Testis (tissue), 3 donors: ENCODE data around the gene PIK3AP1. TPM values are rescaled to one million over a fixed set of nuclear protein-coding genes. Genes with fewer than 3 reads are reported as not detected.

Source experiments
- DNase-seq: peaks from one replicate; pipeline ENCODE4 v3.0.0-alpha.2; 2019
- H3K27ac ChIP-seq, 2 donors: fragments of 200-600 bp; sonication (generic); one replicate each; pipeline ENCODE4 v1.5.1; 2019
- H3K27me3 ChIP-seq: fragments of 200-600 bp; sonication (generic); one replicate; pipeline ENCODE4 v1.5.1; 2019
- H3K36me3 ChIP-seq: fragments of 200-600 bp; sonication (generic); one replicate; pipeline ENCODE4 v1.5.1; 2017; ENCODE audit warnings: low read depth; ENCODE audit errors: missing control alignments
- H3K4me1 ChIP-seq: fragments of 200-600 bp; sonication (generic); one replicate; pipeline ENCODE4 v1.5.1; 2019
- H3K4me3 ChIP-seq, 2 donors: fragments of 200-600 bp; sonication (generic); one replicate each; pipeline ENCODE4 v1.5.1; 2017 to 2019
- H3K9me3 ChIP-seq: fragments of 200-600 bp; sonication (generic); one replicate; pipeline ENCODE4 v1.5.1; 2017
- POLR2A ChIP-seq: fragments of 450-650 bp; IDR thresholded peaks from one replicate; pipeline ENCODE4 v1.6.1; 2017; ENCODE audit warnings: antibody characterized with exemption, mild to moderate bottlenecking, moderate library complexity
- WGBS, 2 donors: methylation state at CpG; one replicate each; pipeline ENCODE4 v1.1.5; 2018; 5-methylcytosine and 5-hydroxymethylcytosine counted together
- intact Hi-C: fragments of 100-400 bp; cut with DNase I; formaldehyde crosslinking; loops from one replicate; pipeline ENCODE4 v1.15.1; 2023; ENCODE audit warnings: low total_unique reads
- polyA plus RNA-seq: library from polyadenylated mRNA; stranded (reverse); fragments of 350-450 nt; fragmentation: Illumina TruSeq; extraction: RNeasy Lipid Tissue Mini Kit (QIAGEN cat#74804); gene quantifications from one replicate; pipeline ENCODE4 v1.2.3, GENCODE V29; 2014; ENCODE audit warnings: low read depth, low replicate concordance; ENCODE audit not compliant: insufficient read depth
- total RNA-seq, 2 donors: library from RNA; depleted of rRNA; stranded (reverse); fragments of >200 nt; gene quantifications; one replicate each; pipeline ENCODE4 v1.2.3, GENCODE V29; 2016
- TF ChIP-seq, protein P1 (sequence below), 3 experiments: fragments of 450-650 bp in 2 of 3; fragments of 200-600 bp in 1 of 3; sonication (generic) in 1 of 3; IDR thresholded peaks; one replicate each; pipeline ENCODE4 v1.5.1; 2016 to 2019; ENCODE audit warnings: antibody characterized with exemption in 3 of 3, mild to moderate bottlenecking in 2 of 3, moderate library complexity in 1 of 3

PIK3AP1 gene
- total and polyA plus RNA-seq, 3 donors from 2014 or later = 6.5 to 10.0 (median 6.6) TPM

DNA sequence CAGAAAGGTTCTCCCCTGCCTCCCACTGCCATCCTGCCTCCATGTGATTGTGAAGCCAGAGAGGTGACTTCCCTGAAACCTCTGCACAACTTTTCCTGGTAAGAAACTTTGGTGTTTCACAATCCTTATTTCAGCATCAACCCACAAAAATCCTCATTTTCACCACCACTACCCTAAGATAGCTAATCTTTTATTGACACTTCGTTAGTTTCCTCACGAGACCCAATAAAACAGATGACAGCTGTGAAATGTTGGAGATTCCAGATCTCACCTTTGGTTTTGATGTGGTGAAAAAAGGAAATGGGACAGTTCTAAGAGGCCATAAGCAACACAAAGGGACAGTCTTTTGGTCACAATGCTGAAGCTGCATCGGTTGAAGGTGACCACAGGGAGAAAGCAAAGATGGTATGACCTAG lies 73.6 kb downstream of the PIK3AP1 start:
- Histone ChIP-seq H3K36me3 (no peaks in the 10 kb centered on the region), H3K27ac (no peak overlapping the region), H3K27me3 (no peaks in the 10 kb centered on the region), H3K9me3 (no peaks in the 10 kb centered on the region), H3K4me1 (no peaks in the 10 kb centered on the region), H3K4me3 (no peak overlapping the region)
- no peak for DNase-seq
- intact Hi-C loops = no loop called here
- WGBS, 2 donors = 76 to 80% methylated on average over 3 of the region's 3 CpGs
- TF ChIP-seq POLR2A = no peak
- TF ChIP-seq, protein P1, sequence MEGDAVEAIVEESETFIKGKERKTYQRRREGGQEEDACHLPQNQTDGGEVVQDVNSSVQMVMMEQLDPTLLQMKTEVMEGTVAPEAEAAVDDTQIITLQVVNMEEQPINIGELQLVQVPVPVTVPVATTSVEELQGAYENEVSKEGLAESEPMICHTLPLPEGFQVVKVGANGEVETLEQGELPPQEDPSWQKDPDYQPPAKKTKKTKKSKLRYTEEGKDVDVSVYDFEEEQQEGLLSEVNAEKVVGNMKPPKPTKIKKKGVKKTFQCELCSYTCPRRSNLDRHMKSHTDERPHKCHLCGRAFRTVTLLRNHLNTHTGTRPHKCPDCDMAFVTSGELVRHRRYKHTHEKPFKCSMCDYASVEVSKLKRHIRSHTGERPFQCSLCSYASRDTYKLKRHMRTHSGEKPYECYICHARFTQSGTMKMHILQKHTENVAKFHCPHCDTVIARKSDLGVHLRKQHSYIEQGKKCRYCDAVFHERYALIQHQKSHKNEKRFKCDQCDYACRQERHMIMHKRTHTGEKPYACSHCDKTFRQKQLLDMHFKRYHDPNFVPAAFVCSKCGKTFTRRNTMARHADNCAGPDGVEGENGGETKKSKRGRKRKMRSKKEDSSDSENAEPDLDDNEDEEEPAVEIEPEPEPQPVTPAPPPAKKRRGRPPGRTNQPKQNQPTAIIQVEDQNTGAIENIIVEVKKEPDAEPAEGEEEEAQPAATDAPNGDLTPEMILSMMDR (IDR thresholded peaks at IDR 0.05) = no peak

DNA sequence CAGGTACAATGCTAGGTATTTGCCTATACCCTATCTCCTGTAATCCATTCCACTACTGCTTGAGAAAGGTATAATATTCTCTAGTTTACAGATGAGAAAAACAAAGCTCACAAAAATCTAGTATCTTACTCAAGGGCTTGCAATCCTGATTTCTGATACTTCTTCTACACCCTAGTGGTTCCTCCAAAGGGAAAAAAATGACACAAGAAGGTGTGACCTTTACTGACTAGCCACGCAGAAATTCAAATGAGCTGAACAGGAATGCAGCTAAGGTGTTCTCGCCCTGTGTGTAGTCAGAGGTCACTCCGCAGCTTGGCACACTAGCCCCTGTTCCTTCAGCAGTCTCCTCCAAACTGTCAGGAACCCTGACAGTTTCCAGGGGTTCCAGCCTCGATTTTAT lies 74.0 kb downstream of the PIK3AP1 start:
- intact Hi-C loops = no loop called here
- no peak for DNase-seq
- TF ChIP-seq POLR2A = no peak
- TF ChIP-seq, protein P1 (IDR thresholded peaks at IDR 0.05) = no peak
- no peaks in the 10 kb centered on the region for H3K4me1 ChIP-seq
- no peak overlapping the region for H3K4me3 ChIP-seq
- H3K9me3 ChIP-seq = no peaks in the 10 kb centered on the region
- H3K36me3 ChIP-seq = no peaks in the 10 kb centered on the region
- H3K27ac ChIP-seq = no peak overlapping the region
- WGBS, 2 donors = 83 to 84% methylated on average over 4 of the region's 4 CpGs
- H3K27me3 ChIP-seq = no peaks in the 10 kb centered on the region

DNA sequence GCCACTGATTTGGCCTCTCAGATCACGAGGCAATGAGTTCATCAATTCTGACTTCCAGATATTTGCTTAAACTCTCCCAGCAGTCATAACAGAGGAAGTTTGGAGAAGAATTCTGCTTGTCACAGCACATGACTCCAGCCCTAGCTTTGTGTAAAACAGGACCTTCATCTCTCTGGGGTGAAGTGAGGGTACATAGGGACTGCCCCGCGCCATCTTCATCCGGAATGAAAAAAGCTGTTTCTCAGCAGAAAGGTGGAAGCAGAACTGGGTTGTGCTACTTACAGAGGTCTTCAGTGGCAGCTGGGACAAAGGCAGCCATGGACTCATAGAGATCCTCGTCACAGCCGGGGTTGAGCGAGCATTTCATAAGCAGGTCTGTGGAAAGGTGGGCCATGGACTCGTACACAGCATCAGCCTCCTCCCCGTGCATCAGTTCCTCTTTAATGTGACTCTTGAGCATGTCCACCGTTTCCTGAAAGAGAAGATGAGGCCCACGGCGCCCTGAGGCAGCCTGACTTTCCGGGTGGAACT lies 75.1 kb downstream of the PIK3AP1 start:
- Histone ChIP-seq H3K27me3 (no peaks in the 10 kb centered on the region), H3K36me3 (no peaks in the 10 kb centered on the region), H3K27ac (no peak overlapping the region), H3K9me3 (no peaks in the 10 kb centered on the region), H3K4me3 (no peak overlapping the region), H3K4me1 (no peaks in the 10 kb centered on the region)
- TF ChIP-seq POLR2A = no peak
- TF ChIP-seq, protein P1 (IDR thresholded peaks at IDR 0.05) = no peak
- intact Hi-C loops = no loop called here
- DNase-seq = no peak
- 89 to 90% methylated on average over 13 of the region's 13 CpGs for WGBS, 2 donors

DNA sequence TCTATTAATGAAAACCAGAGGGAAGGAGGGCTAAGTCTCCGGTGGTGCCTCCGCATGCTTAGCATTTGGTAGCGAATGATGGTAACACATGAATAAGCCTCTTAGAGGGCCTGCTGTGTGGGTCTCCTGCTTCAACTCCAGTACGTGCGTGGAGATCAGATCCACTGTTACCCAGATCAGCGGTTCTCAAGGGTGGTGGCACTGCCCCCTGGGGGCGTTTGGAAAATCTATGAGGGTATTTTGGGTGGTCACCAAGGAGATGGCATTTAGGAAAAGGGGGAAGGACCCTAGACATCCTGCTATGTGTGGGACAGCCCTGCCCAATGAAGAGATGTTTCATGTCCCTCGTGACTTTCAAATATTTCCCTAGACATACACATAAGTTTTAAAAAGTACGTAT lies 76.4 kb downstream of the PIK3AP1 start:
- Histone ChIP-seq H3K4me1 (no peaks in the 10 kb centered on the region), H3K27me3 (no peaks in the 10 kb centered on the region), H3K9me3 (no peaks in the 10 kb centered on the region), H3K27ac (no peak overlapping the region), H3K36me3 (no peaks in the 10 kb centered on the region), H3K4me3 (no peak overlapping the region)
- 85 to 90% methylated on average over 9 of the region's 9 CpGs for WGBS, 2 donors
- no peak for TF ChIP-seq POLR2A
- TF ChIP-seq, protein P1 (IDR thresholded peaks at IDR 0.05) = no peak
- intact Hi-C loops = no loop called here
- no peak for DNase-seq

DNA sequence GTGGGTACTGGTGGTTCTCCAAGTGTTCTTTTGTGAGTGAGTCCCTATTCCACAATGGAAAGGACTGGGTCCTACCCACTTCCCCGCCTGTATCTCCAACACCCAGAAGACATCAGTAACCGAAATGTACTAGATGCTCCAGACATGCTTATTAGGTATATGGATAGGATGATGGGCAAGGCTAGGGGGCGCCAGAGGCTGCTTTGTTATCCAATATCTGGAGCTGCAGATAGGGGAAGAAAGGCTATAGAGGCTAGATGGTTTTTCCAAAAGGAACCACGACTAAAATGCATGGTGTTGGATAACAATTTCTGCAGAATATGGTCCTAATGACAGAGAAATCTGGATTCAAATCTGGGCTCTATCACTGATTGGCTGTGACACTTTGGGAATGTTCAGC lies 77.3 kb downstream of the PIK3AP1 start:
- peak; percentile 83 for DNase-seq
- intact Hi-C loops = no loop called here
- WGBS, 2 donors = 55 to 65% methylated on average over 3 to 4 of the region's 4 CpGs
- H3K27me3 ChIP-seq = no peaks in the 10 kb centered on the region
- H3K36me3 ChIP-seq = no peaks in the 10 kb centered on the region
- H3K27ac ChIP-seq = no peak overlapping the region
- H3K4me3 ChIP-seq = no peak overlapping the region
- TF ChIP-seq, protein P1 (IDR thresholded peaks at IDR 0.05) = peak; percentile 26 to 62 (median 39)
- TF ChIP-seq POLR2A = no peak
- H3K4me1 ChIP-seq = no peaks in the 10 kb centered on the region
- no peaks in the 10 kb centered on the region for H3K9me3 ChIP-seq
